ENCODE data around the gene ARID1B.
"Not testable (repeated sequence)": the region's sequence is repeated elsewhere in the genome, so short reads cannot be mapped to it uniquely, and the experiment has no call there.

ARID1B gene

DNA sequence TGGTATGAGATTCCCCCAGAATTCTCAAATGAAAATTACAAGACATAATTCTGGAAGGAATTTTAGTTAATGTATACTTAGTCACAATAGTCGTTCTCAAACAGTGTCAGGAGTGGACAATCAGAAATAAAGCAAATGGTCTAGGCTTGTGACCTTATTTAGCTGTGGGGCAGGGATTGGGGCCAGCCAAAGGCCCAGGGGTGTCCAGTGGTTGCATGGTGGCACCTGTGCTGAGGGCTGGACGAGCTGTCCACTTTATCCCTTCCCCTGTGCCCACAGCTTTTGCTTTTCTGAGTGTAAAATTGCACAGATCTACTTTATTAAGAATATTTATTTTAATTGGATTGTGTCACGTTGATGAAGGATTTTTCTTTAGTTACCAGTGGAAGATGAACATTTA lies 195.0 kb downstream of the ARID1B start:
- DNase-seq = no peak

DNA sequence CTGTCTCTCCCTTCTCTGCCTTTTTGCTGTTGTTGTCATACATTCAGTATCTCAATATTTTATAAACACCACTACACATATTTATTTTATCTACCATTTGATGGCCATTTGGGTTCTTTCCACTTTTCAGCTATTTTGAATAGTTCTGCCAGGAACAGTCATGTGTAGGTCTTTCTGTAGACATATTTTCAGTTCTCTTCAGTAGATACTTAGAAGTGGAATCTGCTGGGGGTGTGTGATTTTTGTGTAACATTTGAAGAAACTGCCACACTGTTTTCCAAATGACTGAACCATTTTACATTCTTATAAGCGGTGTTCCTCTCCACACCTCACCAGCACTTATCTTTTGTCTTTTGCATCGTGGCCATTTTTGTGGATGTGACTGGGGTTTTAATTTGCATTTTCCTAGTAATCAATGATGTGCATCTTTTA lies 197.7 kb downstream of the ARID1B start:
- no peak for DNase-seq

DNA sequence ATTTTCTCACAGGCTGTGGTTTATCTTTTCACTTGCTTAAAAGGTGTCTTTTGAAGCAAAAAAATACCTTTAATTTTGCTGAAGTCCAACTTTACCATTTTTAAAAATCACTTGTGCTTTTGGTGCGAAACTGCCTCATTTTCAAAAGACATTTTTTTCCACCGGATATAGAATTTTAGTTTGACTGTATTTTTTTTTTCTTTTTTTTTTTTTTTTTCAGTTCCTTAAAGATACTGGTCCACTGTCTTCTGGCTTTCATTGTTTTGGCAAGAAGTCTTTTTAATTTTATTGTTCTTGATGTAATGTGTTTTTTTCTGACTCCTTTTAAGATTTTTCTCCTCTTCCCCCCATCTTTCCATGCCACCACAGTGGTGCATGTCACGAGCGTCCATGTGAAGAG lies 198.2 kb downstream of the ARID1B start:
- no peak for DNase-seq

DNA sequence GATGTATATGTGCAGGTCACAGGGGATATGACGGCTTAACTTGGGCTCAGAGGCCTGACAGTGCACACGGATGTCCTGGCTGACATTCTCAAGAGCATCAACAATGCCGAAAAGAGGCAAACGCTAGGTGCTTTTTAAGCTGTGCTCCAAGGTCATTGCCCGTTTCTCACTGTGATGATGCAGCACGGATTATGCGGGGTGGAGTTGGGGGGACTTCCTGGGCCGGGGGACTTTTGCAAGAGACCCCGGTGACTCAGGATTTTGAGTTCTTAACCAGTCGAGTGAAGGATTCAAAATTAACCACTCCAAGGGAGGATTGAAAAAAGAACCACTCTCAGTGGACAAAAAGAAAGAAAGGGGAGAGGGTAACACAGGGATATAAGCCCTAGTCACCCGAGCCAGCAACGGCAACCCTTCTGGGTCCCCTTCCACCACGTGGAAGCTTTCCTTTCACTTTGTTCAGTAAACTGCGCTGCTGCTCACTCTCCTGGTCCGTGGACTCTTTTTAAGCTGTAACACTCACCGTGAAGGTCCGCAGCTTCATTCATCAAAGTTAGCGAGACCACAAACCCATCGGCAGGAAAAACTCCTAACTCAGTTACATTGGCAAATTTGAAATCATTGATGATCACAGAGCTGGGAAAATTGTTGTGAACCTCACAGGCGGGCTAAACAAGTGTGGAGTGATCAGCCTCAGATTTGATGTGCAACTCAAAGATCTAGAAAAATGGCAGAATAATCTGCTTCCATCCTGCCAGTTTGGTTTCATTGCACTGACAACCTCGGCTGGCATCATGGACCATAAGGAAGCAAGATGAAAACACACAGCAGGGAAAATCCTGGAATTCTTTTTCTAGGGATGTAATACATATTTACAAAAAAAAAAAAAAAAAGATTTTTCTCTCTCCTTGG lies 199.3 kb downstream of the ARID1B start:
- no peak for DNase-seq

DNA sequence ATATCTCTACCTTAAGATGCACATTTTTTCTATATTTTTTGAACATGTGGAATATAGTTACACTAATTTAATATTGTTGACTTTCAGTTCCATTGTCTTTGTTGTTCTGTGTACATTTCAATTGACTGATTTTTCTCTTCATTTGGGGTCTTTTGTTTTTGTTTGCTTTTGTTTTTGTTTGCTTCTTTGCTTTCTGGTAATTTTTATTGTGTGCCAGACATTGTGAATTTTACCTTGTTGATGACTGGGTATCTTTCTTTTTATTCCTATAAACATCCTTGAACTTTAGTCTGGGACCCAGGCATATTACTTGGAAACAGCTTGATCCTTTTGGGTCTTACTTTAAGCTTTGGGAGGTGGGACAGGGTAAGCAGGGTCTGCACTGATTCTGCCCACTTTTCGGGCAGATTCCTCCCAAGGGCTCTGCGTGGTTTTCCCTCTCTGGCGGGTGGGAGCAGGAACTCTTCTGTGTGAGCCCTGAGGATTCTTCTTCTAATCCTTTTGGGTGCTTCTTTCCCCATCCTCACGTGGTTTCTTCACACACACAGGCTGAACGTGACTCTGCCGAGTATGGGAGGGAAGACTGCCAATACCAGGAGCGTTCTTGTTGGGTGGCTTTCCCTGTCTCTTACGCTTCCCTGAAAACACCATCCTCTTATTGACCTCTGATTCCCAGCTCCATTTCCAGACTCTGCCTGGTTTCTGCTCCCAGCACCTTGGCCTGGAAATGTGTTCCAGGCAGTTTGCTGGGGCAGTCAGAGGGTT lies 200.5 kb downstream of the ARID1B start:
- no peak for DNase-seq

DNA sequence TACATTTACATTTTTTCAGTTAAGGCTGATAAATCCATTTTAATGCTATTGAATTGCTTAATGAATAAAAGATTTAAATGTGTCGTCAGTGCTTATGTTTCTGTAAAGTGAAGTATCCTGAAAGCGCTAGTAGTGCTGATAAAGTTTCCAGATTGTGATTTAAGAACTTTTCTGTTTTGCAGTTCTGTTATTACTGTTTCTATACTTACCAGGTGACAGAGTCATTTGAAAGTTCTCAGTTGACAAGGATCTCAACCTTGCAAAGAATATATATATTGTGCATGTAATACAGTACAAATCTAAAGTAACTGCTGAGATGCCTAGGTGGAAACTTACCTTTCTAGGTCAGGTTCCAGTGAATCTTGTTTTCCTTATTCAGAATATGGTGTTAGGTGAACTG lies 201.8 kb downstream of the ARID1B start:
- no peak for DNase-seq

DNA sequence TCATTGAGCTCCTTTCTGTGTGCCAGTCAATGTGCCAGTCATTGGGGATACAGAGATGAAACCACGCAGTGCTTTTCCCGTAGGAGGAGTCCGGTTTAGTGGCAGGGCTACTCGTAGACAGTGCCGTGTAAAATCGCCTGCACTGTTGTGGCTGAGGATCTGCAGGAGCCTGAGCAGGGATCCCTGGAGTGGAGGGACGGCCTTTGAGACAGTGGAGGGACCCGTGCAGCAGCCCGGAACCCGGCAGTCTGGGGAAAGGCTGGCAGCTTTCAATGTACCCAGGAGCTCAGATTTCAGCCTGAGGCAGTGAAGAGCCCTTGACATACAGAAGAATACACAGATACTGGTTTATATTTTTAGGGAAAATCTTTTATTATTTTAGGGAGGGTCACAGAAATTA lies 203.3 kb downstream of the ARID1B start:
- no peak for DNase-seq

DNA sequence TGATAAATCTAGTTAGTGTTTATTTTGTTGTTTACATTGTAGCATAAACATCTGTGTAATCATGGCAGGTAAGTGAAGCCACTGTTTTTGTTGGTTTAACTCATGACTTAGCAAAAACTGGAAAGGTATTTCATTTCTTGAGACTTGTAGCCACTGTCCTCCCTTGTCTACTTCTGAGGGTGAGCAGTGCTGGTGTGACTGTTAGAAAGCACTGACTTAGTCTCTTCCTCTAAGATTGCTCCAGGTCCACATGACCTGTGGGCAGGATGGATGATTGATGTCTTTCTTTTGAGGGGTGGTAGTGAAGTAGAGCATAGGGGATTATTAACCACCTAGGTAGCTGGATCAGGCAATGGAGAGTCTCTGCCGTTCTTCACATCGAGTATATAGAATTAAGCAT lies 203.8 kb downstream of the ARID1B start:
- DNase-seq = no peak

DNA sequence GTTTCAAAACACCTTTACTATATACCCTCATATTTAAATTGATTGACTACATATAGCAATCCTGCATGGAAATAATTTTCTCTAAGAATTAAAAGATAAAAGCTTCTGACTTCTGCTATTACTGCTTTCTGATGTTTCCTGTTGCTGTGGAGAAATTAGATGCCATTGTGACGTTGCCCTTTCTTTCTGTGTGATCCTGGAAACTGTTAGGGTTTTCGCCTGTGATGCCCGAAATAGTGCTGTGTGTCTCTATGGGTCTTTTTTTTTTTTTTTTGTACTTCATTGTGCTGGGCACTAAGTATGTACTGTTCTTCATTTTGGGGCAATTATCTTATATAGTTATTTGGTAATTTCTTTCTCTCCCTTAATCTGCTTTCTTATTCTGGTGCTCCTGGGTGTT lies 205.0 kb downstream of the ARID1B start:
- DNase-seq = no peak

DNA sequence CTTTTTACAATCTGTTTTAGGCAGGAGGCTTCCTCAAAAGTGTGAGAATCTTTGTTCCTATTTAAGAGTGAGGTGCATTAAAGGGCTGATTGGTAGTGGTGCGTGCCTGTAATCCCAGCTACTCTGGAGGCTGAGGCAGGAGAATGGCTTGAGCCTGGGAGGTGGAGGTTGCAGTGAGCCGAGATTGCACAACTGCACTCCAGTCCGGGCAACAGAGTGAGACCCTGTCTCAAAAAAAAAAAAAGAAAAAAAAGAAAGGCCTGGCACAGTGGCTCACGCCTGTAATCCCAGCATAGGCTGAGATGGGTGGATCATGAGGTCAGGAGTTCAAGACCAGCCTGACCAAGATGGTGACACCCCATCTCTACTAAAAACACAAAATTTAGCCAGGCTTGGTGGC lies 205.7 kb downstream of the ARID1B start:
- DNase-seq = not testable (repeated sequence)

DNA sequence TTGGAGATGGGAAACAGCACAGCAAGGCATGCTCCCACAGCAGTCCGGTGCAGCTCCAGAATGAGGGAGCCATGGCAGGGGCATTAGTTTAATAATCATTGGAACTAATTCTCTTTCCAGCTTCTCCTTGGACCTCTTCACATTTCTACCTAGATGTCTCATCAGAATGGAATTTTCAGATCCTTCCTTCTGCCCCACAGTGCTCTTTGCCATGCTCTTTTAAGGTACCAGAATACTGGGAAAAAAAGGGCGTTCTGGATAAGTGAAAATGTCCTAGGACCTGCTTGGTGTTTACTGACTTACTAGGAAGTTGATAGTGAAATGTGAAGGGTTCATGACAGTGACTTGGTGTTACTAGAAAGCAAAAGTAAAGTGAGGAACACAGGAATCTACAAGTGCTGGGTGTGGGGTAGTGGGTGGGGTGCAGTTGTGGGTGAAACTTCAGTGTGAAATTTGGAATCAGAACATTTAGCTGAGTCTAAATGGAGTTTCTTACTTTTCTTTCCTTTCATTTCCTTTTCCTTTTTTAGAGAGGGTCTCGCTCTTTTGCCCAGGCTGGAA lies 207.1 kb downstream of the ARID1B start:
- DNase-seq = no peak

DNA sequence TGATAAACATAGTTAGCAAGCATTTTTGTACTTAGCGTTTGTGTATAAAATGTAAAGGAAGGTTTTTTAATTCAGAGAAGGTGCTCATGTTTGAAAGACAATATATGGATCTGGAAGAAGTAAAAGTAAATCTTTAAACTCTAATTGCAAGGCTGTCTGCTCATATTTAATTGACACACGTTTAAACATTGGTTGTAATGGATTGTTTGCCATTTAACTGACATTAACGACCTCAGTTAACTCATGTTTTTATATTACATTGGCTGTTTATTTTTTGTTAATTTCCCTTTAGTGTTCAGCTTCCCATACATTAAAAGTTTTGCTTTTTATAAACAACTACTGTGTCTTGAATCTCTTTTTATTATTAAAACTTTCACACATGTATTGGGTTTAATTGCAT lies 208.1 kb downstream of the ARID1B start:
- no peak for DNase-seq

DNA sequence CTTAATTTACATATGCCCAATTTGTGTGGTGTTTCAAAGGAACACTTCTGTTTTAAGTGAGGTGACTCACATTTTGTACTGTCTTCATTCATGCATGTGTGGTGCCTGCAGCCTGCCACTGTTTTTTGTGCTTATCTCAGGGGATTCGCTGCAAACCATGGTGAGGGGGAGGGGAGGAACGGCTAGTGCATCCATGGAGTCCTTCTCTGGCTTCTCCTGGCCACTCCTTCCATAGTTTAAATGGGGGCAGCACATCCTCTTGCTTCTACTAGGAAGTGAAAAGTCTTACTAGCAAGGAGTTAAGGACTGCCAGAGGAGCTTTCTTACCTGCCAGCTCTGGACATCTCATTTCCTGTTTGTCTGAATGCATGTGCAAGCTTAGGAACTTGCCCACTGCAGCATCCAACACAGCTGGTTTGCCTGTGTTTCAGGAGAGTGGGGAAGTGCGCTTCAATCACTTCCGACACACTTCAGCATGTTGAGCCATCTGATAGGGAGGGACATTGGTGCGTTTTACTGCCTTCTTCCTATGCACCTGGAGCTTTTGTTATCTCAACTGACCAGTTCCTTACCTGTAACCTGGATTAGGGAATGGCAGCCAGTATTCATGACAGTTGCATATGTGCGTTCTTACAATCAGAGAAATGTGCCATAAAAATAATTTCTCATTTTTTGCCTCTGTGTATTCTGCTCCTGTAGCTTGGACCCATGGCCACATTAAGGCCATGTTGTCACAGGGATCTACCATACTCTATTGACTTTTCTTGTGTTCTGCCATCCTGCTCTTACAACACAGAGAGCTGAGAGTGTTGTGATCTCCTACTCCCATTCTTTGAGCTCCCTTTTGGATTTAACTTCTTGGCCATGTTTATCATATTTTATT lies 211.3 kb downstream of the ARID1B start:
- DNase-seq = no peak

DNA sequence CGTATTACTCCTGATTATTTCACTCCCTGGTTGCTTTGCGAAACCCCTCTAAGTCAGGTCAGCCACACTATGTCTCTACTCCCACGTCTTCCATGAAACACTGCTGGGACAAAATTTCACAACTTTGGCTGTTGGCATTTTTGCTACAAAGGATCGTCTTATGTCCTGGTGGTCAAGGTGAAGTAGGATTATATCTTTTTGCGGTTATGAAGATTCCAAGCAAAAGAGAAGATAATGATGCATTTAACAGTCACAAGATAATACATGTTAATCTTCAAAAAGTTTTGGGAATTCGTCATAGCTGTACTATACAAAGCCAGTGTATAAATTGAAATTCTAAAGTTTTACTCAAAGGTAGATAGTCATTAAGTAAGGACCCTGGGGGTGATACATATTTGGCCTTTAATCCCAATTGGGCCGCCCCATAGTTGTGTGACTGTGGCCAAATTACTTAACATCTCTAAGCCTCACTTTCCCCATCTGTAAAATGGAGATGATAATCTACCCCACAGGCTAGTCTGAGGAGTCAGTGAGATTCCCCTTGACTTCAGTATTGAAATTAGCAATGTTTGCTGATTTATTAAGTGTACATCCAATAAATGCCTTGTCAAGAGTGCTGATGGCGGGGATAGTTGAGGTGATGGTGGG lies 212.1 kb downstream of the ARID1B start:
- no peak for DNase-seq

DNA sequence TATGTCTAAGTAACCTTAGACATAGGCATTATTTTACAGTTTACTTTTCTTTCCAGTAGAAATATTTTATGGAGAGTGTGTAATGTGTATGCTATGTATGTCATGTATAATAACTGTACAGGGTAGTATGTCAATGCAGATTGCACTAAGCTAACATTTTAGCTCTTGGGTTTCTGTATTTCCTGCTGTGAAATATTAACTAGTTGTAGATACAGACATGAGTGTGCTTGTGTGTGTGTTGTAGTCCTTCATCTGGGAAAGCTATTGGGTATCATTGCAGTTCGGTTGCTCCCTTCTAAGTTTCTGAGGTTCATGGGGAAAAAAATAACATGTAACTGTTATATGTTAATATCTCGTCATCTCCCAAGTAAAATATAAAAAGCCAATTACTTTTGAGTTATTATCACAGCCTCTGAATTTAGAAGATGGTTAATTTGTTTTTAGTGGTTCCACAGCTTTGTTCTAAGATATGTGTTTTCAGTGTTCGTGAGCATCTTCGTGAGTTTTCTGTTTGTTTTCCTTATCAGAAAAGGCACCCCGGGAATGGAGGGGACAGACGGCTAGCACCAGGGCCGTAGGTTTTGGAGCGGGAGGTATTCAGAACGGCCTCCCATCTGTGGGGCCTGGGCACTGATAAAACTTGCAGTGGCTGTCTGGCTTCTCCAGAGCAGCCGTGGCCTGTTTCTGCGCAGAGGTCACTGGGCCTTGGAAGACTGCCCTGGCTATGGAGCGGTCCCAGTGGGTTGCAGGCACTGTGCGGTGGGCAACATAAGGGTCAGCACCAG lies 215.0 kb downstream of the ARID1B start:
- no peak for DNase-seq

DNA sequence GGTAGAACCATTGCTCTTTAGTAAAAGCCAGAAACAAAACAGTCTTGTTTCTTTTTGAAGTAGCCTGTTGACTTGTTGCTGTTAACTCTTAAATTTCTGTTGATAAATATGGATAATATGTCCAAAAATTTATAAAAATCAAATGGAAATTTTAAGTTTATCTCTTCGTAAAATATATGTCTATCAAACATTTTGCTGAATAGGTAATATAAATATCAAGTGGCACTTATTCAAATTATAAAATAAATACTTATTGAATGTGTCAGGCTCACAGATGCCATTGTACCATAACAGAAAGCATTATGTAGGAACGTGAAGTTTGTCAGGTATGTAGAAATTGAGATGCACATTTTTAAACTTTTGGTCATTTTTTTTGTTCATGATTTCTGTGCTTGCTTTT lies 216.5 kb downstream of the ARID1B start:
- no peak for DNase-seq

DNA sequence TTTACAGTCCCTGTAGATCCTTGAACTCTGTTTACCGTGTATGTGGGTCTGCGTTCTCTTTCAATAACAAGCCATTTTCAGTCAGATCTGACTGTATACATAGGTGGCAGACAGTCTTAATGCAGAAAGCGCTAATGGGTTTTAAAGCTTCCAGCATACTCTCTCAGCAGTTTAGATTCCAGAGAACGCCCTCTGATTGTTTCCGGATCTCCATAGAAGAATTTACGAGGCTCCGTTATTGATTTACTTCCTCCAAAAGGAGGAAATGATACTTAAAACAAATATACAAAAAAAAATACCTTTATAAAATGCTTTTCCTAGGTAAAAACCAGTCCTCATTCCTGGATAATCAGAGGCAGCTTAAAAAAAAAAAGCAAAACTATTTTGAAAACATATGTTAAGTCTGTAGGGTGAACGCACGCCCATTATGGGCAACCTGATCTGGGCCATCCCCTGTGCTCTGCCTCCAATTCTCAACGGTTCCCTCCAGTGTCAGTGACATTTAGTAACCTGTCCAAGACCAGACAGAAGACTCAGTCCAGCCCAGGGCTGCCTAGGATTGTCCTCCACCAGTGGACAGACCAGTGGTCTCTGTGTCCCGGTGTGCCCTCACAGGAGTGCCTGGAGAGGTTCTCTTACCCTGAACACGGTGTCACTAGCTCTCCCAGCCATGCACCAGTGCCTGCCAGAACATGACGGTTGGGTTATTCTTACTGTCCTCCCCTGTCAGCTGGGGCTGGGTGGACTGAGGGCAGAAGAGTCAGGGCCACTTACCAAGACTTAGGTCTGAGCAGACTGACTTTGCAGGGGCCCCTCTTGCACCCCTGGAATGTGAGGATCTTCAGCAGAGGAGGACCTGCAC lies 217.3 kb downstream of the ARID1B start:
- DNase-seq = no peak

DNA sequence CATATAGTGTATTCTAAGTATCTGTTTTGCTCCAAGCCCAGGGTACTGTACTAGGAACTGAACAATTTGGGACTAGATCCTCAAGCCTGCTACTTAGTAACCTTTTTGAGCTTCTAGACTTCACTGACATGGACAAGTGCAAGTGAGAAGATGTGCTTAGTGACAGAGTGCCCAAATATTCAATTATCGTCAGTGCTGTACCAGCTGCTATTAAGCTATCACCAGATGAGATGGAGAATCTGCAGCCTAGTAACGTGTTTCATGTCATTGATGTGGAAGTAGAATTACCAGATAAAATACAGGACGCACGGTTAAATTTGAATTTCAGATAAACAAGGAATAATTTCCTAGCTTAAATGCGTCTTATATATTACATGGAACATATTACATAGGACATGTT lies 218.3 kb downstream of the ARID1B start:
- no peak for DNase-seq

DNA sequence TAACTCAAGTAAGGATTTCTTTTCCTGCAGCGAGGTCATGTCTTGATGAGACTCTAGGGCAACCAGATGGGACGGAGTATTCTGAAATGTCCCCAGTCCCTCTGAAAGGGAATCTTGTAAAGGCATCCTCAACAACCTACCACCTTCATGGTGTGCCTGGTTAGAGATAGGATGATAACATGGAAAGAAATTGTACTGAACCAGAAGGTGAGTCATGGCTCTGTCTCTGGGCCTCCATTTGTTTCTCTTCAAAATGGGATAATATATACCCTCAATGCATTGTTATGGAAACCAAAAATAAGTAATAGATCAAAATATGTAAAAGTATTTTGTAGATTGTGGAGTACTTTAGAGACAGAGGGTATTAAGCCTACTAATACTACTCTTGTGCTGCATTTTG lies 219.1 kb downstream of the ARID1B start:
- DNase-seq = no peak

DNA sequence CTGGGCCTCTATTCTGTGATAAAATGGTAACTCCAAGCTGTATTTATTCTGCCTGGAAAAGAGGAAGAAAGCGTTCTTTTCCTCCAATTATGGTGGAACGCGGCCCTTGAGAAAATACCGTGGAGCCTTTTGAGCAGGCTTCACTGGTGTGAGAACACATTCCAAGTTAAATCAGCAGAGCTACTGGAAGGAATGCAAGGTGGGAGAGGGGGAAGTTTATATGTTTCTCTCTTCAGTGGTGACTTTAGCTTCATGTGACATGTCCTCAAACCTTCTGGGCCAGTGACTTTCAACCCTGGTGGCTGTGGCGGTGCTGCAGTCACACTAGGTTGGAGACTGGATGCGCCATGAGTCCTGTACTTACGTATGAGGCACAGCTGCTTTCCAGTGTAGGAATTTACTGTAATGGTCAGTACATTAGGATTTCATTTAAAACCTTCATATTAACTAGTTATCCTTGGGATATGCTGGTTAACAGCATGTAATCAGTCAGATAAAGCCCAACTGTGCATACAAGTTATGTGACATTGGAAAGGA lies 221.7 kb downstream of the ARID1B start:
- no peak for DNase-seq

All from CD4-positive, alpha-beta T cell treated with Interleukin-15 for 1 hour (primary cell).